GM19193 (cell line): ENCODE results near the gene IGSF11.

Experiments used
- POLR2A ChIP-seq: IDR thresholded peaks from 4 replicates; pipeline ENCODE4 v1.6.1; 2011; ENCODE audit not compliant: insufficient read depth, insufficient read length; ENCODE audit errors: extremely low read depth

Gene IGSF11

DNA sequence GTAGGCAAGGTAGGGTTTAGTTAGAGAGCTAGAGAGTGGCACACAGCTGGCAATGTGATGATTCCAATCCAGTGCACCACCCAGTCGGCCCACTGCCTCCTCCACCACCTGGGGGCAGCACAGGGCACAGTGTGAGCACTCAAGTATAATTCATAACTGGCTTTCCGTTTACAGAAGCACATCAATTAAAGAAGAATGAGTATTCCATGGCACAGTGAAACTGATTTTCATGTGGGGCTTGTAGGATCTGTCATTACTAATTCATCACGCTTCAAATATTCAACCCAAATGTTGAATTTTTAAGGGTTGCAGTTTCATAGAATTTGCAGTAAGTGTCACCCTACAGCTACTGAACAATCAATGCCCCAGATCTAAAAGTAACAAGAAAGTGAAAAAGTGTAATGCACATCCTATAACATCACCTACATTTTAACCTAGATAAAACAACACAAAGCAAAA, 149.9 kb downstream of the IGSF11 start:
- TF ChIP-seq POLR2A, result no peak

DNA sequence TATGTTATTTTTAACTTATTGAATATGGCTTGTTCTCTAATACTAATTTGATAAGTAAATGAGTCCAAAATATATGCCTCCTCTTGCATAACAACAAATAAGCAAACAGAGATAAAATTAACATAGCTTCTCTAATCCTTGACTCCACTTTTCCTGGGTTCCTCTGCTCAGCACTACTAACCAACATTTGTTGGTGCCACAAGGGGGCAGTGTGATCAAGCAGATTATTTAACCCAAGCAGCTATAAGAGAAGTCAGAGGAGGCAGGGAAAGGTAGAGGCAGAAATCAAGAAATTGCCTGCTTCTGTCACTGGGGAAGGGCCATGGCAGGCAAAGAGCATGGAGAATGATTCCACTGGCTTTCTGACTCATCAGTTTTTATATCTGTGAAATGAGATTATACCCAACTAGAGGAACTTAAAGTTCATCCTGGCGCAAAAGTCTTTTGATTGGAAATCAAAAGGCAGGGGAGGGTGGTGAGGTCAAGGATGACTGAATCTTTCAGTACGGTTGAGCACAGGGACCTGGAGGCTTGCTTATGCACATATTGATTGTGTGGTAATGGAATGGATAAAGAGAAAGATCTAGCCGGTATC, 152.2 kb downstream of the IGSF11 start:
- TF ChIP-seq POLR2A, result no peak

GRCh38 chr3:118868051-118868450, 166.6 kb downstream of the IGSF11 start:
- no peak for TF ChIP-seq POLR2A

- TF ChIP-seq POLR2A, result no peak
Measured at GRCh38 chr3:118863731-118864322, 170.8 kb downstream of the IGSF11 start.

GRCh38 chr3:118859950-118860349, 174.7 kb downstream of the IGSF11 start:
- no peak for TF ChIP-seq POLR2A

- TF ChIP-seq POLR2A, result no peak
Measured at GRCh38 chr3:118850687-118851086, 184.0 kb downstream of the IGSF11 start.
